PC-3 (cell line): ENCODE results near the gene RBM15.

Experiments
- EZH2phosphoT487 ChIP-seq: fragments of 300-600 bp; sonication (generic); IDR thresholded peaks from 2 replicates; pipeline ENCODE4 v1.6.1; 2018; ENCODE audit warnings: mild to moderate bottlenecking, antibody characterized with exemption, low read length, borderline replicate concordance
- TF ChIP-seq, protein P1 (sequence below): fragments of 300-600 bp; sonication (generic); conservative IDR thresholded peaks from 2 replicates; pipeline ENCODE4 v1.5.1; 2017; ENCODE audit warnings: antibody characterized with exemption, low read depth, mild to moderate bottlenecking, low read length

DNA sequence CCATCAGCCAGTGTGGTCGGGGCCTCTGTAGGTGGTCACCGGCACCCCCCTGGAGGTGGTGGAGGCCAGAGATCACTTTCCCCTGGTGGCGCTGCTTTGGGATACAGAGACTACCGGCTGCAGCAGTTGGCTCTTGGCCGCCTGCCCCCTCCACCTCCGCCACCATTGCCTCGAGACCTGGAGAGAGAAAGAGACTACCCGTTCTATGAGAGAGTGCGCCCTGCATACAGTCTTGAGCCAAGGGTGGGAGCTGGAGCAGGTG is 961 bp downstream of the RBM15 start:
- TF ChIP-seq EZH2phosphoT487, result no peak
- TF ChIP-seq, protein P1, sequence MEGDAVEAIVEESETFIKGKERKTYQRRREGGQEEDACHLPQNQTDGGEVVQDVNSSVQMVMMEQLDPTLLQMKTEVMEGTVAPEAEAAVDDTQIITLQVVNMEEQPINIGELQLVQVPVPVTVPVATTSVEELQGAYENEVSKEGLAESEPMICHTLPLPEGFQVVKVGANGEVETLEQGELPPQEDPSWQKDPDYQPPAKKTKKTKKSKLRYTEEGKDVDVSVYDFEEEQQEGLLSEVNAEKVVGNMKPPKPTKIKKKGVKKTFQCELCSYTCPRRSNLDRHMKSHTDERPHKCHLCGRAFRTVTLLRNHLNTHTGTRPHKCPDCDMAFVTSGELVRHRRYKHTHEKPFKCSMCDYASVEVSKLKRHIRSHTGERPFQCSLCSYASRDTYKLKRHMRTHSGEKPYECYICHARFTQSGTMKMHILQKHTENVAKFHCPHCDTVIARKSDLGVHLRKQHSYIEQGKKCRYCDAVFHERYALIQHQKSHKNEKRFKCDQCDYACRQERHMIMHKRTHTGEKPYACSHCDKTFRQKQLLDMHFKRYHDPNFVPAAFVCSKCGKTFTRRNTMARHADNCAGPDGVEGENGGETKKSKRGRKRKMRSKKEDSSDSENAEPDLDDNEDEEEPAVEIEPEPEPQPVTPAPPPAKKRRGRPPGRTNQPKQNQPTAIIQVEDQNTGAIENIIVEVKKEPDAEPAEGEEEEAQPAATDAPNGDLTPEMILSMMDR, result no peak; the same call in 1 of the 2 replicates
